Neural cell (in vitro differentiated cells): ENCODE results near the gene TM9SF3.

Experiments
- TF ChIP-seq, protein P1 (sequence below): fragments of 450-650 bp; IDR thresholded peaks from 2 replicates; pipeline ENCODE4 v1.5.1; 2014; ENCODE audit warnings: antibody characterized with exemption, mild to moderate bottlenecking, moderate library complexity; ENCODE audit not compliant: poor library complexity, severe bottlenecking
- TF ChIP-seq, protein P2 (sequence below): IDR thresholded peaks from 2 replicates; pipeline ENCODE4 v1.6.1; 2012; ENCODE audit warnings: borderline replicate concordance

DNA sequence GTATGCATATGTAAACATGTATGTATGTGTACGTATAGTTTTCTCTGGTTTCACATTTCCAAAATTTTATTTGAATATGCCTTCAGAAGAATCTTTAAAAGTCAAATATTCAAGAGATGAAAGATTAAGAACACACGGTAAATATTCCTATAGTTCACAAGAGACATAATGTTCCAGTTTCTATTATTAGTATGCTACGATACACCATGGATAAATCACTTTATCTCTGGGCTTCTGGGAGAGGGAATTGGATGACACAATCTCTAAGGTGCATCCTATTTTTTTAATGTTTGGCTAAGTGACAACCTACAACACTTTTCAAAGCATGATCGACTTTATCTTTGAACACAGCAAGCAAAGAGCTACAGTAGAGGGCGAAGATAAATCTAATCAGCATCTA is 13.8 kb downstream of the TM9SF3 start:
- TF ChIP-seq, protein P1, sequence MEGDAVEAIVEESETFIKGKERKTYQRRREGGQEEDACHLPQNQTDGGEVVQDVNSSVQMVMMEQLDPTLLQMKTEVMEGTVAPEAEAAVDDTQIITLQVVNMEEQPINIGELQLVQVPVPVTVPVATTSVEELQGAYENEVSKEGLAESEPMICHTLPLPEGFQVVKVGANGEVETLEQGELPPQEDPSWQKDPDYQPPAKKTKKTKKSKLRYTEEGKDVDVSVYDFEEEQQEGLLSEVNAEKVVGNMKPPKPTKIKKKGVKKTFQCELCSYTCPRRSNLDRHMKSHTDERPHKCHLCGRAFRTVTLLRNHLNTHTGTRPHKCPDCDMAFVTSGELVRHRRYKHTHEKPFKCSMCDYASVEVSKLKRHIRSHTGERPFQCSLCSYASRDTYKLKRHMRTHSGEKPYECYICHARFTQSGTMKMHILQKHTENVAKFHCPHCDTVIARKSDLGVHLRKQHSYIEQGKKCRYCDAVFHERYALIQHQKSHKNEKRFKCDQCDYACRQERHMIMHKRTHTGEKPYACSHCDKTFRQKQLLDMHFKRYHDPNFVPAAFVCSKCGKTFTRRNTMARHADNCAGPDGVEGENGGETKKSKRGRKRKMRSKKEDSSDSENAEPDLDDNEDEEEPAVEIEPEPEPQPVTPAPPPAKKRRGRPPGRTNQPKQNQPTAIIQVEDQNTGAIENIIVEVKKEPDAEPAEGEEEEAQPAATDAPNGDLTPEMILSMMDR: no peak
- TF ChIP-seq, protein P2, sequence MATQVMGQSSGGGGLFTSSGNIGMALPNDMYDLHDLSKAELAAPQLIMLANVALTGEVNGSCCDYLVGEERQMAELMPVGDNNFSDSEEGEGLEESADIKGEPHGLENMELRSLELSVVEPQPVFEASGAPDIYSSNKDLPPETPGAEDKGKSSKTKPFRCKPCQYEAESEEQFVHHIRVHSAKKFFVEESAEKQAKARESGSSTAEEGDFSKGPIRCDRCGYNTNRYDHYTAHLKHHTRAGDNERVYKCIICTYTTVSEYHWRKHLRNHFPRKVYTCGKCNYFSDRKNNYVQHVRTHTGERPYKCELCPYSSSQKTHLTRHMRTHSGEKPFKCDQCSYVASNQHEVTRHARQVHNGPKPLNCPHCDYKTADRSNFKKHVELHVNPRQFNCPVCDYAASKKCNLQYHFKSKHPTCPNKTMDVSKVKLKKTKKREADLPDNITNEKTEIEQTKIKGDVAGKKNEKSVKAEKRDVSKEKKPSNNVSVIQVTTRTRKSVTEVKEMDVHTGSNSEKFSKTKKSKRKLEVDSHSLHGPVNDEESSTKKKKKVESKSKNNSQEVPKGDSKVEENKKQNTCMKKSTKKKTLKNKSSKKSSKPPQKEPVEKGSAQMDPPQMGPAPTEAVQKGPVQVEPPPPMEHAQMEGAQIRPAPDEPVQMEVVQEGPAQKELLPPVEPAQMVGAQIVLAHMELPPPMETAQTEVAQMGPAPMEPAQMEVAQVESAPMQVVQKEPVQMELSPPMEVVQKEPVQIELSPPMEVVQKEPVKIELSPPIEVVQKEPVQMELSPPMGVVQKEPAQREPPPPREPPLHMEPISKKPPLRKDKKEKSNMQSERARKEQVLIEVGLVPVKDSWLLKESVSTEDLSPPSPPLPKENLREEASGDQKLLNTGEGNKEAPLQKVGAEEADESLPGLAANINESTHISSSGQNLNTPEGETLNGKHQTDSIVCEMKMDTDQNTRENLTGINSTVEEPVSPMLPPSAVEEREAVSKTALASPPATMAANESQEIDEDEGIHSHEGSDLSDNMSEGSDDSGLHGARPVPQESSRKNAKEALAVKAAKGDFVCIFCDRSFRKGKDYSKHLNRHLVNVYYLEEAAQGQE: no peak
